Measurements from ENCODE around the gene PEX10. TPM values are rescaled to one million over a fixed set of nuclear protein-coding genes. Genes with fewer than 3 reads are reported as not detected.

The PEX10 gene
- total RNA-seq, 1 experiment from 2014 or later: 24.3 TPM

DNA sequence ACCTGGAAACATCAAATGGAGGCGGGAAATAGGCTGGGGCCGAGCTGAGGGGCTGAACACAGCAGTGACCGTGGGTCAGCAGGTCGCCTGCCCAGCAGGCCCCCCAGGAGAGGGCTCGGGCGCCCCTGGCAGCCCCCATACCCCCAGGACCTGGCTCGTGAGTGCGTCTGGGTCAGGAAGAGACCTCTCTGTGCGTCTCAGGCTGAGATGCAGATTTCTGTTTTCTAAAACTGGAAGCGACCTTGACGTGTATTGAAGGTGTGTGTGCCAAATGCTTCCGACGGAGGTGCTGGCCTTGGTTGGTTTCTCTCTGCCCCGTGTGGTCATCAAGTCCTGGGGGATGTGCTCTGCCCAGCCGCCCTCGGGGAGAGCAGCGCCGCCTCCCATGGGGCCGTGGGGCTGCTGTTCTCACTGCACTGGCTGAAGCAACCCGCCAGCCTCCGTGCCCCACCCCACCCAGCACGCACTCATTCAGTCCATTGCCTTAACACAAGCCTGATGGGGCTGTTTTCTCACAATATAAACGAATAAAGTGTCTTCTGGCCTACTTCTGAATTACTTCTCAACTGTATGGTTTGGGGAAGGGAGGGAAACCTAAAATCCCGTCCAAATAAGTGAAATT lies 7.4 kb downstream of the PEX10 start:
- no peaks in the 10 kb centered on the region for H3K79me2 ChIP-seq (ENCODE audit: low read depth)
- POLR2A ChIA-PET (ENCODE audit: unreplicated experiment): no interaction called here
- no peak overlapping the region for H3K4me2 ChIP-seq
- no peak for TF ChIP-seq EZH2 (IDR thresholded peaks at IDR 0.05; ENCODE audit: low read depth)
- TF ChIP-seq, protein P1, sequence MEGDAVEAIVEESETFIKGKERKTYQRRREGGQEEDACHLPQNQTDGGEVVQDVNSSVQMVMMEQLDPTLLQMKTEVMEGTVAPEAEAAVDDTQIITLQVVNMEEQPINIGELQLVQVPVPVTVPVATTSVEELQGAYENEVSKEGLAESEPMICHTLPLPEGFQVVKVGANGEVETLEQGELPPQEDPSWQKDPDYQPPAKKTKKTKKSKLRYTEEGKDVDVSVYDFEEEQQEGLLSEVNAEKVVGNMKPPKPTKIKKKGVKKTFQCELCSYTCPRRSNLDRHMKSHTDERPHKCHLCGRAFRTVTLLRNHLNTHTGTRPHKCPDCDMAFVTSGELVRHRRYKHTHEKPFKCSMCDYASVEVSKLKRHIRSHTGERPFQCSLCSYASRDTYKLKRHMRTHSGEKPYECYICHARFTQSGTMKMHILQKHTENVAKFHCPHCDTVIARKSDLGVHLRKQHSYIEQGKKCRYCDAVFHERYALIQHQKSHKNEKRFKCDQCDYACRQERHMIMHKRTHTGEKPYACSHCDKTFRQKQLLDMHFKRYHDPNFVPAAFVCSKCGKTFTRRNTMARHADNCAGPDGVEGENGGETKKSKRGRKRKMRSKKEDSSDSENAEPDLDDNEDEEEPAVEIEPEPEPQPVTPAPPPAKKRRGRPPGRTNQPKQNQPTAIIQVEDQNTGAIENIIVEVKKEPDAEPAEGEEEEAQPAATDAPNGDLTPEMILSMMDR (conservative IDR thresholded peaks at IDR 0.05): no peak
- H3K27me3 ChIP-seq (ENCODE audit: insufficient read depth, low read depth): no peaks in the 10 kb centered on the region
- H2AFZ ChIP-seq: no peak overlapping the region
- H3K36me3 ChIP-seq (ENCODE audit: low read depth): no peaks in the 10 kb centered on the region
- CTCF ChIA-PET: no interaction called here
- no peak overlapping the region for H3K27ac ChIP-seq
- peaks cover 28% of the 10 kb centered on the region; the same call in 1 of the 2 replicates for H4K20me1 ChIP-seq (ENCODE audit: insufficient read depth)
- peak in 1 of 2 experiments; percentile 21 for DNase-seq
- intact Hi-C loops (cut with micrococcal nuclease; ENCODE audit: unreplicated experiment): no loop called here
- H3K4me3 ChIP-seq: no peak overlapping the region
- no peaks in the 10 kb centered on the region for H3K9me2 ChIP-seq (ENCODE audit: insufficient read depth)
- TSS peak; percentile 25 for BruUV-seq (replicated peaks)
- H3K9me3 ChIP-seq (ENCODE audit: insufficient read depth, low read depth): no peaks in the 10 kb centered on the region
- no peaks in the 10 kb centered on the region for H3K4me1 ChIP-seq (replicated peaks; ENCODE audit: insufficient read depth)
- H3F3A ChIP-seq (ENCODE audit: insufficient read depth, low read depth): peaks cover 22% of the 10 kb centered on the region; the same call in 1 of the 2 replicates

DNA sequence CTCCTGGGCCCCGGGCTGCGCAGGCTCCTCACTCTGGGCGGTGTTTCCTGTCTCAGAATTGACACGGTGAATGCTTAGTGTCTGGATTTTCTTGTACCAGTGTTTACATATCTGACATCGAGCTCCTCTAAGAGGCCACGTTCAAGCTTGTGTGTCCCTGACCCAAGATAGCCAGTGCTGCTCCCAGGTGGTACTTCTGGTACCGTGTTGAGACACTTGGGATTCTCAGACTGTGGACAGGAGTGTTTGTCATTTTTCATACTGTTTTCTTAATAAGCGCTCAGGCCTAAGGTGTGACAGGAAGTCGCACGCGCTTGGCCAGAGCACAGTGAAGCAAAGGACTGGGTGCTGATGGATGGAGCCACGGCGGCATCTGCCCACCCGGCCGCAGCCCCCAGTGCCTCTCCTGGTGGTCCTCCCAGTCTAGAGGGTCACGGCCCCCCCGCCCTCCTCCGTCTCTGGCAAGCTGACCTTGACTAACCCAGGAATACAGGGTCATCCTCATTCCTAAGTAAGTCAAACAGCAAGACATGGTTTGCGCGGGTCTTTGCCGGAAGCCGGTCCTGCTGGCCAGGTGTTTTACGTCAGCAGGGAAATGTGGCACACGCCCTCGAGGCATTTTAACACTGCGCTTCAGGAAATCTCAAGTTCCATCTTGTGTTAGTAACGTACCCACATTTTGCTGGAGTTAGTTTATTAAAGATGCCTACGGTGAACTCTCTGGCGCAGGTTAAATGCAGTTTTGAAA lies 8.0 kb downstream of the PEX10 start:
- no peak overlapping the region for H2AFZ ChIP-seq
- no peaks in the 10 kb centered on the region for H3K9me2 ChIP-seq (ENCODE audit: insufficient read depth)
- ChIA-PET POLR2A (ENCODE audit: unreplicated experiment) (no interaction called here), CTCF (no interaction called here)
- TF ChIP-seq, protein P1 (conservative IDR thresholded peaks at IDR 0.05): no peak
- no peak for TF ChIP-seq EZH2 (IDR thresholded peaks at IDR 0.05; ENCODE audit: low read depth)
- no peak overlapping the region for H3K4me2 ChIP-seq
- BruUV-seq (replicated peaks): no TSS peak
- peak in 1 of 2 experiments; percentile 30 for DNase-seq
- intact Hi-C loops (cut with micrococcal nuclease; ENCODE audit: unreplicated experiment): no loop called here
- H4K20me1 ChIP-seq (ENCODE audit: insufficient read depth): peaks cover 28% of the 10 kb centered on the region; the same call in 1 of the 2 replicates
- H3K4me3 ChIP-seq: no peak overlapping the region
- no peaks in the 10 kb centered on the region for H3K4me1 ChIP-seq (replicated peaks; ENCODE audit: insufficient read depth)
- no peaks in the 10 kb centered on the region for H3K27me3 ChIP-seq (ENCODE audit: insufficient read depth, low read depth)
- H3K27ac ChIP-seq: no peak overlapping the region
- no peaks in the 10 kb centered on the region for H3K9me3 ChIP-seq (ENCODE audit: insufficient read depth, low read depth)
- no peaks in the 10 kb centered on the region for H3K36me3 ChIP-seq (ENCODE audit: low read depth)
- no peaks in the 10 kb centered on the region for H3K79me2 ChIP-seq (ENCODE audit: low read depth)
- H3F3A ChIP-seq (ENCODE audit: insufficient read depth, low read depth): peaks cover 29% of the 10 kb centered on the region; the same call in 1 of the 2 replicates

DNA sequence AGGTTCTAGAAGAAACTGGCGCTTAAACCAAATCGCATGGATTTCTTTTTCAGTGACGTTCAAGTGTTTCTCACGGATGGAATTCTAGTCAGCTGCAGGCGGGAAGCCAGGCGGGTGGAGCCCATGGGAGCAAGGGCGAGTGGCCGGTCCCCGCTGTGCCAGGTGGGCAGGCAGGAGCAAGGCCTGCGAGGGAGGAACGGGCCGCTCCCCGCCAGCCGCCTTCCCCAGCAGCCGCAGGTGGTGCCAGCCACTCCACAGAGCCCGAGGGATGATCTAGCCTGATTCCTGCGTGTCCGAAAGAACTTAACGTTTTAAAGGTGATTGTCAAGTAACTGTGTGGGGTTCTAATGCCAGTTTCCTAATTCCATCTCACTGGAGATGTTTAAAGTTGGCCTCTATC lies 9.1 kb downstream of the PEX10 start:
- intact Hi-C loops (cut with micrococcal nuclease; ENCODE audit: unreplicated experiment): no loop called here
- Histone ChIP-seq H3K36me3 (ENCODE audit: low read depth) (no peaks in the 10 kb centered on the region), H3K9me2 (ENCODE audit: insufficient read depth) (no peaks in the 10 kb centered on the region), H3K4me2 (no peak overlapping the region), H3F3A (ENCODE audit: insufficient read depth, low read depth) (peaks cover 38% of the 10 kb centered on the region; the same call in 1 of the 2 replicates), H3K27me3 (ENCODE audit: insufficient read depth, low read depth) (no peaks in the 10 kb centered on the region), H3K27ac (no peak overlapping the region), H4K20me1 (ENCODE audit: insufficient read depth) (peaks cover 28% of the 10 kb centered on the region; the same call in 1 of the 2 replicates), H3K4me1 (replicated peaks; ENCODE audit: insufficient read depth) (no peaks in the 10 kb centered on the region), H3K79me2 (ENCODE audit: low read depth) (no peaks in the 10 kb centered on the region), H3K4me3 (no peak overlapping the region), H2AFZ (no peak overlapping the region), H3K9me3 (ENCODE audit: insufficient read depth, low read depth) (no peaks in the 10 kb centered on the region)
- TF ChIP-seq, protein P1 (conservative IDR thresholded peaks at IDR 0.05): no peak
- no peak for TF ChIP-seq EZH2 (IDR thresholded peaks at IDR 0.05; ENCODE audit: low read depth)
- peak in 1 of 2 experiments; percentile 26 for DNase-seq
- no TSS peak for BruUV-seq (replicated peaks)
- CTCF ChIA-PET: no interaction called here
- POLR2A ChIA-PET (ENCODE audit: unreplicated experiment): interaction anchor here (0.6 kb wide), 1 partner anchor 20 kb away, joined by 3 read pairs; no protein-coding TSS in a partner anchor

Data from PC-9 (cell line).